Body of pancreas (tissue), 4 donors: ENCODE measurements around the gene CD22. TPM values are rescaled to one million over a fixed set of nuclear protein-coding genes. Genes with fewer than 3 reads are reported as not detected.
"Not testable (repeated sequence)": the region's sequence is repeated elsewhere in the genome, so short reads cannot be mapped to it uniquely, and the experiment has no call there.

Experiments
- ATAC-seq: fragments of 150-250 bp; one replicate; pipeline ENCODE4 v1.9.1; 2016
- DNase-seq, 4 donors: peaks; one replicate each; pipeline ENCODE4 v3.0.0-alpha.2; 2019
- H3K27ac ChIP-seq, 4 donors: fragments of 200-600 bp; sonication (generic); 1 replicate in 3 of 4; 2 replicates in 1 of 4; pipeline versions ENCODE4 v1.5.1 to v1.6.1; 2016 to 2019; ENCODE audit warnings: mild to moderate bottlenecking in 1 of 4, mixed read lengths in 1 of 4, moderate library complexity in 1 of 4
- H3K27me3 ChIP-seq, 2 donors: fragments of 200-600 bp; sonication (generic); one replicate each; pipeline ENCODE4 v1.6.0; 2016; ENCODE audit warnings: mild to moderate bottlenecking in 1 of 2
- H3K36me3 ChIP-seq, 2 donors: fragments of 200-600 bp; sonication (generic); replicated peaks in 1 of 2; 2 replicates each; pipeline ENCODE4 v1.5.1; 2016; ENCODE audit warnings: low read depth in 2 of 2; ENCODE audit not compliant: insufficient read depth in 1 of 2
- H3K4me1 ChIP-seq: fragments of 200-600 bp; sonication (generic); one replicate; pipeline ENCODE4 v1.6.0; 2016
- H3K4me3 ChIP-seq, 2 donors: fragments of 200-600 bp; sonication (generic); 1 replicate in 1 of 2; 2 replicates in 1 of 2; pipeline ENCODE4 v1.5.1; 2016 to 2019
- H3K9me3 ChIP-seq, 3 donors: fragments of 200-600 bp; sonication (generic); 1 replicate in 2 of 3; 2 replicates in 1 of 3; pipeline ENCODE4 v1.5.1; 2016
- POLR2A ChIP-seq, 3 donors: fragments of 450-650 bp; IDR thresholded peaks; one replicate each; pipeline ENCODE4 v1.6.1; 2016; ENCODE audit warnings: antibody characterized with exemption in 3 of 3, mild to moderate bottlenecking in 2 of 3
- WGBS, 2 donors: methylation state at CpG; one replicate each; pipeline ENCODE4 v1.1.5; 2017; 5-methylcytosine and 5-hydroxymethylcytosine counted together
- intact Hi-C: fragments of 100-400 bp; cut with DNase I; formaldehyde crosslinking; loops from one replicate; pipeline ENCODE4 v1.15.1; 2023
- total RNA-seq, 2 donors: library from RNA; depleted of rRNA; stranded (reverse); fragments of >200 nt; gene quantifications; one replicate each; pipeline ENCODE4 v1.1.0, GENCODE V29; 2016
- TF ChIP-seq, protein P1 (sequence below), 7 experiments: fragments of 450-650 bp in 4 of 7; fragments of 200-600 bp in 3 of 7; sonication (generic) in 3 of 7; IDR thresholded peaks; one replicate each; pipeline ENCODE4 v1.5.1; 2016 to 2019; ENCODE audit warnings: antibody characterized with exemption in 7 of 7

The CD22 gene
- total RNA-seq, 2 donors from 2014 or later: 0.52 to 3.0 TPM

DNA sequence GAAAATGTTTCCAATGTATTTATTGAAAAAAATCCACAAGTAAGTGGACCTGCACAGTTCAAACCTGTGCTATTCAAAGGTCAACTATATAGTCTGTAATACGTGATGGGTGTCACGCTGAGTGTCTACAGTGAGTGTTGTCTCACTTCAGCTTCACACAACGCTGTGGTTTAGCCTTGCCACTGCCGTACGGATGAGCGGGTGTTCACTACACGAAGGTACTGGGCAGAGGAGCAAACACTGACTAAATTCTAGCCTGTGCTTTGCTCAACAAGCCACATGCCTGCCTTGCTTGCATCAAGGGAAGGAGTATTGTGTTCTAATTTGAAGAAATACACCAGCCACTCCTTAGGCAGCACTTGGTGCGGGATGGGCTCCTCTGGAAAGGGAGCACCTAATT is 25.9 kb downstream of the CD22 start:
- Histone ChIP-seq H3K4me1 (peaks cover 10% of the 10 kb centered on the region), H3K4me3 (no peak overlapping the region), H3K27ac (no peak overlapping the region), H3K36me3 (no peaks in the 10 kb centered on the region), H3K27me3 (no peaks in the 10 kb centered on the region), H3K9me3 (no peaks in the 10 kb centered on the region)
- DNase-seq: no peak
- WGBS, 2 donors: 80 to 85% methylated on average over 8 of the region's 8 CpGs
- ATAC-seq: no peak
- TF ChIP-seq, protein P1, sequence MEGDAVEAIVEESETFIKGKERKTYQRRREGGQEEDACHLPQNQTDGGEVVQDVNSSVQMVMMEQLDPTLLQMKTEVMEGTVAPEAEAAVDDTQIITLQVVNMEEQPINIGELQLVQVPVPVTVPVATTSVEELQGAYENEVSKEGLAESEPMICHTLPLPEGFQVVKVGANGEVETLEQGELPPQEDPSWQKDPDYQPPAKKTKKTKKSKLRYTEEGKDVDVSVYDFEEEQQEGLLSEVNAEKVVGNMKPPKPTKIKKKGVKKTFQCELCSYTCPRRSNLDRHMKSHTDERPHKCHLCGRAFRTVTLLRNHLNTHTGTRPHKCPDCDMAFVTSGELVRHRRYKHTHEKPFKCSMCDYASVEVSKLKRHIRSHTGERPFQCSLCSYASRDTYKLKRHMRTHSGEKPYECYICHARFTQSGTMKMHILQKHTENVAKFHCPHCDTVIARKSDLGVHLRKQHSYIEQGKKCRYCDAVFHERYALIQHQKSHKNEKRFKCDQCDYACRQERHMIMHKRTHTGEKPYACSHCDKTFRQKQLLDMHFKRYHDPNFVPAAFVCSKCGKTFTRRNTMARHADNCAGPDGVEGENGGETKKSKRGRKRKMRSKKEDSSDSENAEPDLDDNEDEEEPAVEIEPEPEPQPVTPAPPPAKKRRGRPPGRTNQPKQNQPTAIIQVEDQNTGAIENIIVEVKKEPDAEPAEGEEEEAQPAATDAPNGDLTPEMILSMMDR (IDR thresholded peaks at IDR 0.05): no peak
- no peak for TF ChIP-seq POLR2A (IDR thresholded peaks at IDR 0.05)
- intact Hi-C loops: no loop called here

DNA sequence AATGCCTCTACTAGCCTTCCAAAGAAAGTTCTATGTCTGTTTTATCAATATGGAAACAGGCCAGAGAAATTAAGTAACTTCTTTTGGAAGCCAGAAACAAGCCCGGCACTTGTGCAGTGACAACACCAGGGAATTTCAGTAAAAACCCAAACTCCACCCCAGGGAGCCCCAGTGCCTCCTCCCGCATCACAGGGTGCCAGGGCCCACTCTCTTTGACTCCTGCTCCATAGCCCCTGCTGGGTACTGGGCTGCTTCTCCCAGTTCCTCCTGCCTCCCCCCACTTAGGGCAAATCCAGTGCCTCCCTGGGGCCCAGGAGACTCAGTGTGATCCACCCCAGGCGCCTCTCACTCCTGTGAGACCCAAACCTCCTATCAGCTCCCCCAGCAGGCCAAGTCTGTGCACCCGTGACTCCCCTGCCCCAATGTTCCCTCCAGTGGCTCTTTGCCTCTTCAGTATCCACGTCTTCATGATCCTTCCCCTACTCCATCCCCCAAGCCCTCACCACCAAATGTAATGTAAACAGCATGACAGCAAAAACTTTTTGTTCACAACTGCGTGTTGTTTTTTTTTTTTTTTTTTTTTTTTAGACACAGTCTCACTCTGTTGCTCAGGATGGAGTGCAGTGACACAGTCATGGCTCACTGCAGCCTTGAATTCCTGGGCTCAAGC is 26.9 kb downstream of the CD22 start:
- Histone ChIP-seq H3K27me3 (no peaks in the 10 kb centered on the region), H3K4me1 (peaks cover 12% of the 10 kb centered on the region), H3K9me3 (no peaks in the 10 kb centered on the region), H3K4me3 (no peak overlapping the region), H3K36me3 (no peaks in the 10 kb centered on the region), H3K27ac (no peak overlapping the region)
- intact Hi-C loops: no loop called here
- DNase-seq: no peak
- 56 to 62% methylated on average over 6 of the region's 6 CpGs for WGBS, 2 donors
- ATAC-seq: no peak
- no peak for TF ChIP-seq POLR2A (IDR thresholded peaks at IDR 0.05)
- TF ChIP-seq, protein P1 (IDR thresholded peaks at IDR 0.05): no peak

DNA sequence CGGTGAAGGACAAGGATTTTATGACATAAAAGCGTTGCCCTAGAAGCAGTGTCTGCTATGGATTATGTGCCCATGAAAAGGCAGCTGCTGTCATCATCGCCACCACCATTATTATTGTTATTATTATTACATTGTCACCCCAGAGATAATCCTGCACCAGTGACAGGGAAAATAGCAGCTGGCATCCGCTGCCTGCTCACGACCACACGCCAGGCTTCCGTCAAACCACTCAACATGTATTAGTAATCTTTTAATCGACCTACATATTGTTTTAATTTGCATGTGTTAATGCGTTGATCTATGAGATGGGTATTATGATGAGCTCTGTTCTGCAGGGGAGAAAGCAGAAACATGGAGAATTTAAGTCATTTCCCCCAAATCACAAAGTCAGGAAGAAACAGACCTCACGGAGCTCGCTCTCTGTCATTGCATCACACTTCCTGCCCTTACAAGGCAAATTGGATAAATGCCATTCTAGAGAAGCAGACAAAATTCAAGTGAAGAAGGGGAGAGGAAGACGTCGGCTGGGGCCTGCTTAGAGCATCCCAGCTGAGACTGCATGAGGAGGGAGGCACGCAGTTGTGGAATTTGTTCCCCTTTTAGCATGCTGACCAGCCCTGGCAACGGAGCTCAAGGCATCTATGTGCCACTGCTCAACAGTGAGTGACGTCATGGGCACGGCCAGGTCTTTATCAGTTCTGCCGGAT is 29.0 kb downstream of the CD22 start, which contains the start of gene FFAR3:
FFAR3 (plus strand) TSS at position 594 of the 707 bp plus-strand sequence. CDS start 431 bp downstream, outside the sequence.
- no peak within 1 kb of the TSS for H3K4me3 ChIP-seq
- ATAC-seq (peak; percentile 65), DNase-seq (peak; percentile 58 to 81 (median 72))
- no peak within 1 kb of the TSS for H3K27ac ChIP-seq
- TF ChIP-seq POLR2A (IDR thresholded peaks at IDR 0.05): no peak
- TF ChIP-seq, protein P1 (IDR thresholded peaks at IDR 0.05): no peak
- H3K36me3 ChIP-seq: no peaks in the 10 kb centered on the region
- no peaks in the 10 kb centered on the region for H3K27me3 ChIP-seq
- H3K9me3 ChIP-seq: no peaks in the 10 kb centered on the region
- WGBS, 2 donors: 31 to 40% methylated on average over 17 to 18 of the region's 18 CpGs
- intact Hi-C loops: no loop called here
- H3K4me1 ChIP-seq: peaks cover 24% of the 10 kb centered on the region

DNA sequence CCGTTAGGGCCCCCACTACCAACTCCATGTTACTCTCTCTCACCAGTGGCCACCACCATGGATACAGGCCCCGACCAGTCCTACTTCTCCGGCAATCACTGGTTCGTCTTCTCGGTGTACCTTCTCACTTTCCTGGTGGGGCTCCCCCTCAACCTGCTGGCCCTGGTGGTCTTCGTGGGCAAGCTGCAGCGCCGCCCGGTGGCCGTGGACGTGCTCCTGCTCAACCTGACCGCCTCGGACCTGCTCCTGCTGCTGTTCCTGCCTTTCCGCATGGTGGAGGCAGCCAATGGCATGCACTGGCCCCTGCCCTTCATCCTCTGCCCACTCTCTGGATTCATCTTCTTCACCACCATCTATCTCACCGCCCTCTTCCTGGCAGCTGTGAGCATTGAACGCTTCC is 29.8 kb downstream of the CD22 start:
- H3K27me3 ChIP-seq, intact Hi-C loops, H3K9me3 ChIP-seq, ATAC-seq, H3K4me3 ChIP-seq, H3K27ac ChIP-seq, DNase-seq, H3K36me3 ChIP-seq: not testable (repeated sequence)
- WGBS, 2 donors: 89% methylated on average over 11 of the region's 16 CpGs; no CpG with 5 or more reads in 1 of the 2 donors
- peaks cover 24% of the 10 kb centered on the region for H3K4me1 ChIP-seq

DNA sequence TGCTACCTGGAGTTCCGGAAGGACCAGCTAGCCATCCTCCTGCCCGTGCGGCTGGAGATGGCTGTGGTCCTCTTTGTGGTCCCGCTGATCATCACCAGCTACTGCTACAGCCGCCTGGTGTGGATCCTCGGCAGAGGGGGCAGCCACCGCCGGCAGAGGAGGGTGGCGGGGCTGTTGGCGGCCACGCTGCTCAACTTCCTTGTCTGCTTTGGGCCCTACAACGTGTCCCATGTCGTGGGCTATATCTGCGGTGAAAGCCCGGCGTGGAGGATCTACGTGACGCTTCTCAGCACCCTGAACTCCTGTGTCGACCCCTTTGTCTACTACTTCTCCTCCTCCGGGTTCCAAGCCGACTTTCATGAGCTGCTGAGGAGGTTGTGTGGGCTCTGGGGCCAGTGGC is 30.4 kb downstream of the CD22 start:
- ATAC-seq, H3K36me3 ChIP-seq, H3K27ac ChIP-seq, H3K27me3 ChIP-seq, DNase-seq, H3K4me3 ChIP-seq, intact Hi-C loops, H3K9me3 ChIP-seq: not testable (repeated sequence)
- peaks cover 24% of the 10 kb centered on the region for H3K4me1 ChIP-seq
- 87 to 92% methylated on average over 15 of the region's 21 CpGs for WGBS, 2 donors

DNA sequence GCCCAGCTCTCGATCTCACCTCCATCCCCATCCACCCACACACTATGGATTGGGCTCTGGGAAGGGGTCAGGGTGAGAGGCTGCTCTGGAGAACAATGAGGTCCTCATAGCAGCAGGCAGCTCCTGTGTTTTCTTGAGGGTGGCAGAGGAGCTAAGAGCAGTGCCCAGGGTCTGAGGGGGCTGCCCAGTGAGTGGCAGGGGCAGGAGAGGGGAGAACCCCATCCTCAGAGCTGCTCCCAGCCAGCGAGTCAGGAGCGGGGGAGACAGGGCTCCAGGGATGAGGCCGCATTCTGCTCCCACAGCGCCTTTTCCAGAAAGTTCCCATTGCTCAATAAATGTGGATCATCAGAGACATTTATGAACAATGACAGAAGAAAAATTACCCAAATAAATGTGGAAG is 31.1 kb downstream of the CD22 start:
- H3K27me3 ChIP-seq, H3K4me3 ChIP-seq, H3K36me3 ChIP-seq, ATAC-seq, H3K9me3 ChIP-seq, intact Hi-C loops, H3K27ac ChIP-seq, DNase-seq: not testable (repeated sequence)
- H3K4me1 ChIP-seq: peaks cover 24% of the 10 kb centered on the region
- WGBS, 2 donors: 90% methylated on average over 2 of the region's 5 CpGs; no CpG with 5 or more reads in 1 of the 2 donors
